CD4-positive, CD25-positive, alpha-beta regulatory T cell (primary cell): ENCODE data around the gene LRIT2. TPM values are rescaled to one million over a fixed set of nuclear protein-coding genes. Genes with fewer than 3 reads are reported as not detected.

Experiments
- ATAC-seq, 2 donors: fragments of 150-1000 bp; cut with Tn5 transposase; one replicate each; pipeline ENCODE4 v1.10.0; 2021; ENCODE audit warnings: low read depth in 2 of 2, moderate number of reproducible peaks in 2 of 2, moderate library complexity in 1 of 2
- DNase-seq, 3 donors: peaks; one replicate each; pipeline versions ENCODE4 v3.0.0 to v3.0.0-alpha.2; 2012 to 2022; ENCODE audit warnings: mixed read lengths in 1 of 3
- H3K27ac ChIP-seq: one replicate; pipeline ENCODE4 v1.7.0; 2013; ENCODE audit warnings: mild to moderate bottlenecking, low read length; ENCODE audit not compliant: insufficient read depth, poor library complexity, severe bottlenecking
- H3K27me3 ChIP-seq: one replicate; pipeline ENCODE4 v1.7.0; 2013; ENCODE audit warnings: low read length; ENCODE audit not compliant: control insufficient read depth, insufficient read depth
- H3K36me3 ChIP-seq: one replicate; pipeline ENCODE4 v1.7.0; 2013; ENCODE audit warnings: mild to moderate bottlenecking, low read length, moderate library complexity; ENCODE audit not compliant: control insufficient read depth, insufficient read depth
- H3K4me1 ChIP-seq: 2 replicates; pipeline ENCODE4 v1.7.0; 2013; ENCODE audit warnings: mild to moderate bottlenecking, low read length; ENCODE audit not compliant: insufficient read depth, control insufficient read depth, poor library complexity, severe bottlenecking
- H3K4me3 ChIP-seq: one replicate; pipeline ENCODE4 v1.7.0; 2013; ENCODE audit warnings: low read depth, mild to moderate bottlenecking, low read length, moderate library complexity
- H3K9me3 ChIP-seq, 2 experiments: 1 replicate in 1 of 2; 2 replicates in 1 of 2; pipeline ENCODE4 v1.7.0; 2013; ENCODE audit warnings: low read length in 2 of 2, mild to moderate bottlenecking in 1 of 2, moderate library complexity in 1 of 2; ENCODE audit not compliant: control insufficient read depth in 2 of 2
- H3K27ac Mint-ChIP-seq, 3 donors: one replicate each; pipeline ENCODE4 v1.8.0; 2020 to 2022; ENCODE audit warnings: mild to moderate bottlenecking in 3 of 3, mixed read lengths in 3 of 3, moderate library complexity in 2 of 3
- H3K27me3 Mint-ChIP-seq: one replicate; pipeline ENCODE4 v1.8.0; 2022; ENCODE audit warnings: mild to moderate bottlenecking, mixed read lengths
- H3K36me3 Mint-ChIP-seq: one replicate; pipeline ENCODE4 v1.8.0; 2020; ENCODE audit warnings: mixed read lengths
- H3K4me1 Mint-ChIP-seq, 4 donors: one replicate each; pipeline ENCODE4 v1.8.0; 2020 to 2022; ENCODE audit warnings: mixed read lengths in 4 of 4, mild to moderate bottlenecking in 1 of 4
- H3K4me3 Mint-ChIP-seq, 4 donors: one replicate each; pipeline ENCODE4 v1.8.0; 2020 to 2022; ENCODE audit warnings: mild to moderate bottlenecking in 4 of 4, mixed read lengths in 4 of 4, moderate library complexity in 3 of 4
- H3K9me3 Mint-ChIP-seq, 7 donors: one replicate each; pipeline ENCODE4 v1.8.0; 2020 to 2022; ENCODE audit warnings: mixed read lengths in 7 of 7, mild to moderate bottlenecking in 3 of 7, moderate library complexity in 2 of 7
- polyA plus RNA-seq, 4 donors: library from polyadenylated mRNA; unstranded; fragments of 300-500 nt; fragmentation: Illumina TruSeq; gene quantifications; one replicate each; pipeline ENCODE4 v1.2.3, GENCODE V29; 2021
- total RNA-seq: library from RNA; stranded (reverse); gene quantifications from one replicate; pipeline ENCODE4 v1.2.3, GENCODE V29; 2022

The LRIT2 gene
- total and polyA plus RNA-seq, 5 donors from 2014 or later = not detected

- Mint-ChIP-seq H3K9me3 (no peaks in the 10 kb centered on the region), H3K27ac (no peak overlapping the region), H3K36me3 (no peaks in the 10 kb centered on the region), H3K27me3 (no peaks in the 10 kb centered on the region), H3K4me3 (no peak overlapping the region), H3K4me1 (peaks cover 0 to 4% (median 0%) of the 10 kb centered on the region in 4 donors)
- no peaks in the 10 kb centered on the region for H3K4me1 ChIP-seq
- ATAC-seq (no peak), DNase-seq (no peak)
- no peaks in the 10 kb centered on the region for H3K9me3 ChIP-seq
- H3K4me3 ChIP-seq = no peak overlapping the region
- no peak overlapping the region for H3K27ac ChIP-seq
- H3K27me3 ChIP-seq = no peaks in the 10 kb centered on the region
- H3K36me3 ChIP-seq = no peaks in the 10 kb centered on the region
These were observed 12.3 kb downstream of the LRIT2 start for GRCh38 chr10:84213076-84213475.

- Histone ChIP-seq H3K27ac (no peak overlapping the region), H3K27me3 (no peaks in the 10 kb centered on the region), H3K4me1 (no peaks in the 10 kb centered on the region), H3K4me3 (no peak overlapping the region), H3K36me3 (no peaks in the 10 kb centered on the region), H3K9me3 (no peaks in the 10 kb centered on the region)
- Mint-ChIP-seq H3K36me3 (no peaks in the 10 kb centered on the region), H3K9me3 (no peaks in the 10 kb centered on the region), H3K27me3 (no peaks in the 10 kb centered on the region), H3K4me3 (no peak overlapping the region), H3K27ac (peak overlapping the region in 1 of 3 donors; percentile 63), H3K4me1 (peaks cover 0 to 4% (median 0%) of the 10 kb centered on the region in 4 donors)
- ATAC-seq (no peak), DNase-seq (no peak)
These were observed 13.3 kb downstream of the LRIT2 start for GRCh38 chr10:84212014-84212413.

- Histone ChIP-seq H3K4me1 (no peaks in the 10 kb centered on the region), H3K9me3 (no peaks in the 10 kb centered on the region), H3K27me3 (no peaks in the 10 kb centered on the region), H3K36me3 (no peaks in the 10 kb centered on the region), H3K4me3 (no peak overlapping the region), H3K27ac (no peak overlapping the region)
- no peak for ATAC-seq
- Mint-ChIP-seq H3K4me1 (peaks cover 0 to 4% (median 0%) of the 10 kb centered on the region in 4 donors), H3K27me3 (no peaks in the 10 kb centered on the region), H3K9me3 (no peaks in the 10 kb centered on the region), H3K36me3 (no peaks in the 10 kb centered on the region), H3K4me3 (no peak overlapping the region), H3K27ac (no peak overlapping the region)
- DNase-seq = no peak
These were observed 13.8 kb downstream of the LRIT2 start for GRCh38 chr10:84211566-84211965.

- no peaks in the 10 kb centered on the region for H3K36me3 Mint-ChIP-seq
- H3K4me1 Mint-ChIP-seq = no peaks in the 10 kb centered on the region
- Histone ChIP-seq H3K4me3 (no peak overlapping the region), H3K9me3 (no peaks in the 10 kb centered on the region), H3K36me3 (no peaks in the 10 kb centered on the region), H3K27me3 (no peaks in the 10 kb centered on the region), H3K4me1 (no peaks in the 10 kb centered on the region), H3K27ac (no peak overlapping the region)
- H3K9me3 Mint-ChIP-seq = no peaks in the 10 kb centered on the region
- DNase-seq (no peak), ATAC-seq (no peak)
- no peak overlapping the region for H3K4me3 Mint-ChIP-seq
- H3K27me3 Mint-ChIP-seq = no peaks in the 10 kb centered on the region
- H3K27ac Mint-ChIP-seq = no peak overlapping the region
These were observed 17.3 kb downstream of the LRIT2 start for GRCh38 chr10:84208023-84208422.

GRCh38 chr10:84205853-84206525 is 19.4 kb downstream of the LRIT2 start:
- Histone ChIP-seq H3K4me1 (no peaks in the 10 kb centered on the region), H3K27ac (no peak overlapping the region), H3K27me3 (no peaks in the 10 kb centered on the region), H3K36me3 (no peaks in the 10 kb centered on the region), H3K9me3 (no peaks in the 10 kb centered on the region), H3K4me3 (no peak overlapping the region)
- H3K4me1 Mint-ChIP-seq = no peaks in the 10 kb centered on the region
- ATAC-seq = no peak
- no peak for DNase-seq
- peaks cover 0 to 2% (median 0%) of the 10 kb centered on the region in 7 donors for H3K9me3 Mint-ChIP-seq
- H3K27ac Mint-ChIP-seq = no peak overlapping the region
- H3K27me3 Mint-ChIP-seq = no peaks in the 10 kb centered on the region
- H3K36me3 Mint-ChIP-seq = no peaks in the 10 kb centered on the region
- no peak overlapping the region for H3K4me3 Mint-ChIP-seq

GRCh38 chr10:84205049-84205852 is 20.1 kb downstream of the LRIT2 start:
- Mint-ChIP-seq H3K27me3 (no peaks in the 10 kb centered on the region), H3K27ac (no peak overlapping the region), H3K9me3 (peaks cover 0 to 2% (median 0%) of the 10 kb centered on the region in 7 donors), H3K4me1 (no peaks in the 10 kb centered on the region), H3K36me3 (no peaks in the 10 kb centered on the region), H3K4me3 (no peak overlapping the region)
- H3K4me1 ChIP-seq = no peaks in the 10 kb centered on the region
- H3K27ac ChIP-seq = no peak overlapping the region
- no peaks in the 10 kb centered on the region for H3K27me3 ChIP-seq
- H3K9me3 ChIP-seq = no peaks in the 10 kb centered on the region
- ATAC-seq = peak; percentile 26 to 59
- H3K4me3 ChIP-seq = no peak overlapping the region
- DNase-seq = peak; percentile 11 to 51 (median 49)
- H3K36me3 ChIP-seq = no peaks in the 10 kb centered on the region

GRCh38 chr10:84204610-84205009 is 20.7 kb downstream of the LRIT2 start:
- Mint-ChIP-seq H3K4me3 (no peak overlapping the region), H3K36me3 (no peaks in the 10 kb centered on the region), H3K27ac (no peak overlapping the region), H3K4me1 (no peaks in the 10 kb centered on the region), H3K27me3 (no peaks in the 10 kb centered on the region), H3K9me3 (peaks cover 0 to 2% (median 0%) of the 10 kb centered on the region in 7 donors)
- Histone ChIP-seq H3K9me3 (no peaks in the 10 kb centered on the region), H3K27me3 (no peaks in the 10 kb centered on the region), H3K36me3 (no peaks in the 10 kb centered on the region), H3K4me1 (no peaks in the 10 kb centered on the region), H3K27ac (no peak overlapping the region), H3K4me3 (no peak overlapping the region)
- no peak for DNase-seq
- no peak for ATAC-seq
